GM12873 (cell line): ENCODE measurements around the gene KIF2C.

Experiments
- CTCF ChIP-seq: IDR thresholded peaks from 2 replicates; pipeline ENCODE4 v1.5.1; 2012; ENCODE audit warnings: low read depth, mild to moderate bottlenecking, moderate library complexity, low read length, control low read depth; ENCODE audit not compliant: insufficient read depth; ENCODE audit errors: missing control alignments

KIF2C gene

GRCh38 chr1:44786138-44786840 is 46.7 kb downstream of the KIF2C start:
- TF ChIP-seq CTCF, result peak; percentile 100

GRCh38 chr1:44786841-44787426 is 47.3 kb downstream of the KIF2C start:
- no peak for TF ChIP-seq CTCF

GRCh38 chr1:44787506-44787905 is 47.9 kb downstream of the KIF2C start:
- no peak for TF ChIP-seq CTCF

GRCh38 chr1:44788120-44788860 is 48.7 kb downstream of the KIF2C start, which contains the start of gene BEST4:
TSS of gene BEST4 (minus strand) at chr1:44788170. CDS start at chr1:44787705, 465 bp downstream.
- TF ChIP-seq CTCF, result no peak

- TF ChIP-seq CTCF, result no peak
Measured at GRCh38 chr1:44790968-44791801, 51.5 kb downstream of the KIF2C start.

GRCh38 chr1:44792736-44793502 is 53.3 kb downstream of the KIF2C start:
- no peak for TF ChIP-seq CTCF
